Stimulated activated CD4-positive, alpha-beta T cell treated with anti-CD3 and anti-CD28 coated beads, Interleukin-2, amount 100 ng/mL, for 48 hours (primary cell): ENCODE data around the gene PLEKHH2.
A peak's percentile ranks its signal among the peaks of the same experiment; 100 is the strongest.
"Not testable (repeated sequence)": the region's sequence is repeated elsewhere in the genome, so short reads cannot be mapped to it uniquely, and the experiment has no call there.

Source experiments
- DNase-seq, 2 donors: peaks; one replicate each; pipeline ENCODE4 v3.0.0-alpha.2; 2020

The PLEKHH2 gene

GRCh38 chr2:43637030-43637803 is at the start of gene PLEKHH2:
PLEKHH2 (plus strand) TSS chr2:43637260; CDS start chr2:43644674, 7,414 bp downstream.
- DNase-seq = peak; percentile 92 to 93

- no peak for DNase-seq
These were observed 44.6 kb upstream of the PLEKHH2 start for GRCh38 chr2:43592443-43592842.

GRCh38 chr2:43593254-43593653 is 43.8 kb upstream of the PLEKHH2 start:
- DNase-seq = no peak

- no peak for DNase-seq
These were observed 42.2 kb upstream of the PLEKHH2 start for GRCh38 chr2:43594875-43595274.

- peak; percentile 96 to 97 for DNase-seq
These were observed 41.3 kb upstream of the PLEKHH2 start, which contains the start of gene THADA for GRCh38 chr2:43595603-43596412. THADA (minus strand) TSS chr2:43596038; CDS start chr2:43592392, 3,646 bp downstream.

GRCh38 chr2:43600596-43600995 is 36.5 kb upstream of the PLEKHH2 start:
- DNase-seq = not testable (repeated sequence)

- DNase-seq = no peak
These were observed 32.4 kb upstream of the PLEKHH2 start for GRCh38 chr2:43604674-43605073.

GRCh38 chr2:43605079-43605655 is 31.9 kb upstream of the PLEKHH2 start:
- peak in 1 of 2 donors; percentile 12 for DNase-seq

- DNase-seq = no peak
These were observed 31.2 kb upstream of the PLEKHH2 start for GRCh38 chr2:43605851-43606250.

- DNase-seq = peak; percentile 22 to 37
These were observed 27.7 kb upstream of the PLEKHH2 start for GRCh38 chr2:43609290-43609918.

GRCh38 chr2:43610361-43610760 is 26.7 kb upstream of the PLEKHH2 start:
- no peak for DNase-seq

GRCh38 chr2:43611987-43612894 is 24.8 kb upstream of the PLEKHH2 start:
- DNase-seq = peak; percentile 65 to 77

- no peak for DNase-seq
These were observed 24.1 kb upstream of the PLEKHH2 start for GRCh38 chr2:43612944-43613343.

- DNase-seq = no peak
These were observed 19.9 kb upstream of the PLEKHH2 start for GRCh38 chr2:43616967-43617680.

- no peak for DNase-seq
These were observed 17.5 kb upstream of the PLEKHH2 start for GRCh38 chr2:43619511-43619910.

- DNase-seq = no peak
These were observed 14.1 kb upstream of the PLEKHH2 start for GRCh38 chr2:43622931-43623451.

GRCh38 chr2:43631618-43632317 is 5.3 kb upstream of the PLEKHH2 start:
- no peak for DNase-seq

- DNase-seq = no peak
These were observed 2.3 kb upstream of the PLEKHH2 start for GRCh38 chr2:43634604-43635306.

GRCh38 chr2:43636153-43636552 is 907 bp upstream of the PLEKHH2 start:
- DNase-seq = not testable (repeated sequence)

GRCh38 chr2:43636621-43637020 is 439 bp upstream of the PLEKHH2 start:
- peak in 1 of 2 donors; percentile 9 for DNase-seq
